Thyroid gland (tissue), 4 donors: ENCODE data around the gene BACE1. TPM values are rescaled to one million over a fixed set of nuclear protein-coding genes. Genes with fewer than 3 reads are reported as not detected.

Experiments used
- DNase-seq, 2 donors: peaks; one replicate each; pipeline ENCODE4 v3.0.0-alpha.2; 2019
- H3K27ac ChIP-seq, 3 donors: fragments of 200-600 bp; sonication (generic); 1 replicate in 2 of 3; 2 replicates in 1 of 3; pipeline ENCODE4 v1.5.1; 2016 to 2019; ENCODE audit warnings: mild to moderate bottlenecking in 1 of 3, moderate library complexity in 1 of 3
- H3K27me3 ChIP-seq: fragments of 200-600 bp; sonication (generic); one replicate; pipeline ENCODE4 v1.5.1; 2019
- H3K36me3 ChIP-seq, 2 donors: fragments of 200-600 bp; sonication (generic); one replicate each; pipeline ENCODE4 v1.5.1; 2016 to 2019
- H3K4me1 ChIP-seq, 2 donors: fragments of 200-600 bp; sonication (generic); one replicate each; pipeline ENCODE4 v1.5.1; 2017 to 2019
- H3K4me3 ChIP-seq, 3 donors: fragments of 200-600 bp; sonication (generic); replicated peaks in 1 of 3; 1 replicate in 2 of 3; 2 replicates in 1 of 3; pipeline ENCODE4 v1.5.1; 2016; ENCODE audit warnings: mild to moderate bottlenecking in 1 of 3
- H3K9me3 ChIP-seq: fragments of 200-600 bp; sonication (generic); one replicate; pipeline ENCODE4 v1.5.1; 2017
- CTCF ChIP-seq, 6 experiments: fragments of 200-600 bp in 3 of 6; fragments of 450-650 bp in 3 of 6; sonication (generic) in 3 of 6; IDR thresholded peaks; one replicate each; pipeline ENCODE4 v1.5.1; 2016 to 2019; ENCODE audit warnings: antibody characterized with exemption in 6 of 6, mild to moderate bottlenecking in 2 of 6, inconsistent platforms in 1 of 6, moderate library complexity in 1 of 6
- POLR2A ChIP-seq, 2 donors: fragments of 450-650 bp; IDR thresholded peaks; one replicate each; pipeline ENCODE4 v1.6.1; 2017; ENCODE audit warnings: antibody characterized with exemption in 2 of 2, mild to moderate bottlenecking in 2 of 2, moderate library complexity in 1 of 2
- WGBS, 2 donors: methylation state at CpG; one replicate each; pipeline ENCODE4 v1.1.5; 2017; 5-methylcytosine and 5-hydroxymethylcytosine counted together
- intact Hi-C: fragments of 100-400 bp; cut with DNase I; formaldehyde crosslinking; loops from one replicate; pipeline ENCODE4 v1.15.1; 2023
- total RNA-seq, 4 donors: library from RNA; depleted of rRNA; stranded (reverse); fragments of >200 nt; gene quantifications; one replicate each; pipeline ENCODE4 v1.2.3, GENCODE V29; 2016

The BACE1 gene
- total RNA-seq, 4 donors from 2014 or later, result 17.6 to 28.4 (median 21.4) TPM

- peaks cover 0 to 10% of the 10 kb centered on the region in 2 donors for H3K4me1 ChIP-seq
- TF ChIP-seq CTCF (IDR thresholded peaks at IDR 0.05), result no peak
- no peaks in the 10 kb centered on the region for H3K9me3 ChIP-seq
- intact Hi-C loops, result no loop called here
- DNase-seq, result no peak
- peaks cover 0 to 3% of the 10 kb centered on the region in 2 donors for H3K36me3 ChIP-seq
- no peaks in the 10 kb centered on the region for H3K27me3 ChIP-seq
- H3K4me3 ChIP-seq, result no peak overlapping the region
- H3K27ac ChIP-seq, result no peak overlapping the region
- 46 to 97% methylated on average over 2 of the region's 2 CpGs for WGBS, 2 donors
Observed at GRCh38 chr11:117256573-117256972, 59.5 kb downstream of the BACE1 start.

GRCh38 chr11:117255966-117256365 is 60.1 kb downstream of the BACE1 start:
- H3K4me3 ChIP-seq, result no peak overlapping the region
- H3K27me3 ChIP-seq, result no peaks in the 10 kb centered on the region
- DNase-seq, result no peak
- H3K9me3 ChIP-seq, result no peaks in the 10 kb centered on the region
- 52 to 69% methylated on average over 3 of the region's 3 CpGs for WGBS, 2 donors
- peaks cover 0 to 10% of the 10 kb centered on the region in 2 donors for H3K4me1 ChIP-seq
- H3K36me3 ChIP-seq, result peaks cover 0 to 3% of the 10 kb centered on the region in 2 donors
- TF ChIP-seq POLR2A (IDR thresholded peaks at IDR 0.05) (no peak), CTCF (IDR thresholded peaks at IDR 0.05) (no peak)
- intact Hi-C loops, result no loop called here
- no peak overlapping the region for H3K27ac ChIP-seq

GRCh38 chr11:117251506-117251905 is 64.5 kb downstream of the BACE1 start:
- Histone ChIP-seq H3K27me3 (no peaks in the 10 kb centered on the region), H3K27ac (no peak overlapping the region), H3K36me3 (peaks cover 5 to 15% of the 10 kb centered on the region in 2 donors), H3K9me3 (no peaks in the 10 kb centered on the region), H3K4me1 (peaks cover 0 to 10% of the 10 kb centered on the region in 2 donors), H3K4me3 (no peak overlapping the region)
- WGBS, 2 donors, result 93 to 97% methylated on average over 9 to 10 of the region's 10 CpGs
- intact Hi-C loops, result no loop called here
- no peak for TF ChIP-seq CTCF (IDR thresholded peaks at IDR 0.05)
- TF ChIP-seq POLR2A (IDR thresholded peaks at IDR 0.05), result no peak
- no peak for DNase-seq

GRCh38 chr11:117249571-117249970 is 66.5 kb downstream of the BACE1 start:
- Histone ChIP-seq H3K4me1 (no peaks in the 10 kb centered on the region), H3K4me3 (no peak overlapping the region), H3K27me3 (no peaks in the 10 kb centered on the region), H3K27ac (no peak overlapping the region), H3K9me3 (no peaks in the 10 kb centered on the region), H3K36me3 (peaks cover 10 to 34% of the 10 kb centered on the region in 2 donors)
- intact Hi-C loops, result no loop called here
- 90 to 95% methylated on average over 4 of the region's 4 CpGs for WGBS, 2 donors
- TF ChIP-seq CTCF (IDR thresholded peaks at IDR 0.05) (no peak), POLR2A (IDR thresholded peaks at IDR 0.05) (no peak)
- DNase-seq, result no peak

GRCh38 chr11:117248341-117248740 is 67.7 kb downstream of the BACE1 start:
- Histone ChIP-seq H3K27ac (no peak overlapping the region), H3K36me3 (peaks cover 18 to 34% of the 10 kb centered on the region in 2 donors), H3K27me3 (no peaks in the 10 kb centered on the region), H3K4me1 (no peaks in the 10 kb centered on the region), H3K9me3 (no peaks in the 10 kb centered on the region), H3K4me3 (no peak overlapping the region)
- no peak for DNase-seq
- intact Hi-C loops, result no loop called here
- no peak for TF ChIP-seq CTCF (IDR thresholded peaks at IDR 0.05)
- TF ChIP-seq POLR2A (IDR thresholded peaks at IDR 0.05), result no peak
- 95 to 97% methylated on average over 4 of the region's 4 CpGs for WGBS, 2 donors
